Gastroesophageal sphincter (tissue), 4 donors: ENCODE data around the gene OLFM3. TPM values are rescaled to one million over a fixed set of nuclear protein-coding genes. Genes with fewer than 3 reads are reported as not detected.

Source experiments
- small RNA-seq, 4 donors: library from RNA; depleted of rRNA; stranded (forward); fragments of <200 nt; gene quantifications; one replicate each; pipeline ENCODE3, GENCODE V24; 2016
- total RNA-seq, 4 donors: library from RNA; depleted of rRNA; stranded (reverse); fragments of >200 nt; gene quantifications; one replicate each; pipeline ENCODE4 v1.1.0, GENCODE V29; 2016

The OLFM3 gene
- total RNA-seq, 4 donors from 2014 or later = 0.13 to 0.47 (median 0.37) TPM

Small RNA genes within 50 kb of the gene (small RNA-seq; reads per million reads assigned to genes)
- gene RNU6-352P = 0 reads per million in 4 donors
